PC-9 (cell line): ENCODE measurements around the gene CMBL. TPM values are rescaled to one million over a fixed set of nuclear protein-coding genes. Genes with fewer than 3 reads are reported as not detected.

Experiments
- BruUV-seq: library from RNA; stranded (reverse); fragments of 400-500 nt; replicated peaks from 2 replicates; lab custom pipeline; 2021; lab: Mats Ljungman, UMichigan
- CTCF ChIA-PET: fragments of 300-600 bp; sonication (Branson Sonifier 250); formaldehyde crosslinking; loops from one replicate; lab custom pipeline; 2022; ENCODE audit warnings: antibody characterized with exemption; lab: Charles Lee
- POLR2A ChIA-PET: fragments of 300-600 bp; sonication (Branson Sonifier 250); formaldehyde crosslinking; loops from one replicate; lab custom pipeline; 2022; ENCODE audit warnings: antibody characterized with exemption; ENCODE audit not compliant: unreplicated experiment; lab: Charles Lee
- DNase-seq, 2 experiments: peaks; one replicate each; pipeline versions ENCODE4 v3.0.0 to v3.0.0-alpha.2; 2015 to 2022; ENCODE audit warnings: mixed read lengths in 1 of 2
- H2AFZ ChIP-seq: fragments of 200-600 bp; sonication (generic); 2 replicates; pipeline ENCODE4 v1.8.1; 2017; ENCODE audit warnings: antibody characterized with exemption
- H3F3A ChIP-seq: fragments of 200-600 bp; sonication (generic); 2 replicates; pipeline ENCODE4 v1.8.1; 2017; ENCODE audit warnings: antibody characterized with exemption, mild to moderate bottlenecking, low read depth; ENCODE audit not compliant: insufficient read depth
- H3K27ac ChIP-seq: fragments of 200-600 bp; sonication (generic); 2 replicates; pipeline ENCODE4 v1.6.1; 2016; ENCODE audit warnings: mixed run types
- H3K27me3 ChIP-seq: fragments of 200-600 bp; sonication (generic); 2 replicates; pipeline ENCODE4 v1.6.1; 2016; ENCODE audit warnings: low read depth, mixed run types; ENCODE audit not compliant: insufficient read depth
- H3K36me3 ChIP-seq: fragments of 200-600 bp; sonication (generic); 2 replicates; pipeline ENCODE4 v1.6.1; 2016; ENCODE audit warnings: low read depth, mixed run types
- H3K4me1 ChIP-seq: fragments of 200-600 bp; sonication (generic); replicated peaks from 2 replicates; pipeline ENCODE4 v1.6.1; 2016; ENCODE audit warnings: mixed run types; ENCODE audit not compliant: insufficient read depth
- H3K4me2 ChIP-seq: fragments of 200-600 bp; sonication (generic); 2 replicates; pipeline ENCODE4 v1.6.1; 2017; ENCODE audit warnings: mixed run types
- H3K4me3 ChIP-seq: fragments of 200-600 bp; sonication (generic); 2 replicates; pipeline ENCODE4 v1.6.1; 2016; ENCODE audit warnings: mixed run types
- H3K79me2 ChIP-seq: fragments of 200-600 bp; sonication (generic); 2 replicates; pipeline ENCODE4 v1.6.1; 2017; ENCODE audit warnings: low read depth, mixed run types
- H3K9me2 ChIP-seq: fragments of 200-600 bp; sonication (generic); 2 replicates; pipeline ENCODE4 v1.8.1; 2017; ENCODE audit warnings: mild to moderate bottlenecking; ENCODE audit not compliant: insufficient read depth
- H3K9me3 ChIP-seq: fragments of 200-600 bp; sonication (generic); 2 replicates; pipeline ENCODE4 v1.8.1; 2016; ENCODE audit warnings: low read depth; ENCODE audit not compliant: insufficient read depth
- H4K20me1 ChIP-seq: fragments of 200-600 bp; sonication (generic); 2 replicates; pipeline ENCODE4 v1.8.1; 2017; ENCODE audit not compliant: insufficient read depth
- CTCF ChIP-seq: fragments of 200-600 bp; sonication (generic); conservative IDR thresholded peaks from 2 replicates; pipeline ENCODE4 v1.6.1; 2017; ENCODE audit warnings: mixed run types, antibody characterized with exemption, mild to moderate bottlenecking, moderate library complexity
- EZH2 ChIP-seq: fragments of 200-600 bp; sonication (generic); IDR thresholded peaks from 2 replicates; pipeline ENCODE4 v1.8.0; 2017; ENCODE audit warnings: antibody characterized with exemption, low read depth
- intact Hi-C: fragments of 100-400 bp; cut with micrococcal nuclease; formaldehyde crosslinking; loops from one replicate; pipeline ENCODE4 v1.10.0; 2022; ENCODE audit not compliant: unreplicated experiment
- total RNA-seq: library from RNA; stranded (reverse); gene quantifications from 2 replicates; pipeline ENCODE4 v1.2.3, GENCODE V29; 2021

Gene CMBL
- total RNA-seq, 1 experiment from 2014 or later = 286 TPM

GRCh38 chr5:10300246-10300645 is 7.5 kb downstream of the CMBL start:
- BruUV-seq = no TSS peak
- POLR2A ChIA-PET = no interaction called here
- CTCF ChIA-PET = no interaction called here

GRCh38 chr5:10297646-10298204 is 10.0 kb downstream of the CMBL start:
- ChIA-PET POLR2A (no interaction called here), CTCF (no interaction called here)
- H3K79me2 ChIP-seq = peaks cover 27% of the 10 kb centered on the region
- intact Hi-C loops = no loop called here
- no peaks in the 10 kb centered on the region for H3K27me3 ChIP-seq
- no peak overlapping the region for H2AFZ ChIP-seq
- H4K20me1 ChIP-seq = no peaks in the 10 kb centered on the region
- no peak overlapping the region for H3K4me3 ChIP-seq
- peaks cover 12% of the 10 kb centered on the region; the same call in 1 of the 2 replicates for H3F3A ChIP-seq
- peak in 1 of 2 experiments; percentile 24 for DNase-seq
- TF ChIP-seq CTCF (no peak), EZH2 (no peak)
- H3K9me3 ChIP-seq = no peaks in the 10 kb centered on the region
- no peaks in the 10 kb centered on the region for H3K9me2 ChIP-seq
- H3K36me3 ChIP-seq = peaks cover 10% of the 10 kb centered on the region; the same call in 1 of the 2 replicates
- BruUV-seq = no TSS peak
- H3K4me2 ChIP-seq = no peak overlapping the region
- no peak overlapping the region for H3K27ac ChIP-seq
- peaks cover 26% of the 10 kb centered on the region for H3K4me1 ChIP-seq

More at GRCh38 chr5:10300246-10300645, 7.5 kb downstream of the CMBL start:
- H3K79me2 ChIP-seq = peaks cover 53% of the 10 kb centered on the region
- peaks cover 16% of the 10 kb centered on the region; the same call in 1 of the 2 replicates for H3F3A ChIP-seq
- peaks cover 32% of the 10 kb centered on the region for H3K4me1 ChIP-seq
- no peak overlapping the region for H3K4me2 ChIP-seq
- intact Hi-C loops = no loop called here
- no peak overlapping the region for H2AFZ ChIP-seq
- H3K9me3 ChIP-seq = no peaks in the 10 kb centered on the region
- TF ChIP-seq CTCF (no peak), EZH2 (no peak)
- no peak overlapping the region for H3K4me3 ChIP-seq
- no peaks in the 10 kb centered on the region for H3K9me2 ChIP-seq
- H3K27me3 ChIP-seq = no peaks in the 10 kb centered on the region
- no peak for DNase-seq
- no peaks in the 10 kb centered on the region for H4K20me1 ChIP-seq
- H3K27ac ChIP-seq = no peak overlapping the region
- H3K36me3 ChIP-seq = 0 out of 2 replicates have a peak, but pooled peaks cover 10% of the 10 kb centered on the region

GRCh38 chr5:10295619-10296326 is 11.9 kb downstream of the CMBL start:
- H3K4me1 ChIP-seq = peaks cover 7% of the 10 kb centered on the region; the same call in 1 of the 2 replicates
- H3K27me3 ChIP-seq = no peaks in the 10 kb centered on the region
- H3K4me3 ChIP-seq = no peak overlapping the region
- H3K9me2 ChIP-seq = no peaks in the 10 kb centered on the region
- no peak for TF ChIP-seq EZH2
- no peak for TF ChIP-seq CTCF
- no peak overlapping the region for H3K4me2 ChIP-seq
- peaks cover 13% of the 10 kb centered on the region for H3K79me2 ChIP-seq
- peaks cover 3% of the 10 kb centered on the region; the same call in 1 of the 2 replicates for H3F3A ChIP-seq
- peak overlapping the region; percentile 55 for H3K27ac ChIP-seq
- POLR2A ChIA-PET = interaction anchor here (0.5 kb wide), 1 partner anchor 62 kb away, joined by 4 read pairs; no protein-coding TSS in a partner anchor
- CTCF ChIA-PET = interaction anchor here (0.6 kb wide), 1 partner anchor 37 kb away, joined by 3 read pairs; no protein-coding TSS in a partner anchor
- H2AFZ ChIP-seq = no peak overlapping the region
- H4K20me1 ChIP-seq = no peaks in the 10 kb centered on the region
- H3K36me3 ChIP-seq = peaks cover 10% of the 10 kb centered on the region; the same call in 1 of the 2 replicates
- BruUV-seq = no TSS peak
- no peaks in the 10 kb centered on the region for H3K9me3 ChIP-seq
- peak in 1 of 2 experiments; percentile 73 for DNase-seq
- intact Hi-C loops = no loop called here
